Sigmoid colon (tissue), 4 donors: ENCODE results near the gene FBXW11.

ENCODE experiments used
- CTCF ChIP-seq, 4 experiments: fragments of 450-650 bp in 3 of 4; fragments of 200-600 bp in 1 of 4; IDR thresholded peaks; one replicate each; pipeline ENCODE4 v1.5.1; 2016 to 2019; ENCODE audit warnings: antibody characterized with exemption in 4 of 4, mild to moderate bottlenecking in 3 of 4, moderate library complexity in 2 of 4
- EP300 ChIP-seq, 4 donors: sonication (generic); formaldehyde crosslinking; IDR thresholded peaks; one replicate each; pipeline ENCODE4 v1.6.1; 2017; ENCODE audit warnings: antibody characterized with exemption in 4 of 4
- POLR2A ChIP-seq, 2 donors: fragments of 450-650 bp; IDR thresholded peaks; one replicate each; pipeline ENCODE4 v1.6.1; 2016; ENCODE audit warnings: antibody characterized with exemption in 2 of 2, mild to moderate bottlenecking in 2 of 2, moderate library complexity in 2 of 2
- POLR2AphosphoS5 ChIP-seq, 4 donors: sonication (generic); formaldehyde crosslinking; IDR thresholded peaks; one replicate each; pipeline ENCODE4 v1.6.1; 2017; ENCODE audit warnings: antibody characterized with exemption in 4 of 4

GRCh38 chr5:172048170-172048422, 41.7 kb upstream of the FBXW11 start:
- no peak for TF ChIP-seq POLR2A (IDR thresholded peaks at IDR 0.05)
- TF ChIP-seq CTCF (IDR thresholded peaks at IDR 0.05), result no peak
- TF ChIP-seq EP300 (IDR thresholded peaks at IDR 0.05), result no peak
- no peak for TF ChIP-seq POLR2AphosphoS5 (IDR thresholded peaks at IDR 0.05)
